HG02678 (cell line): Measurements from ENCODE around the gene NELL2.
"Not testable (repeated sequence)": the region's sequence is repeated elsewhere in the genome, so short reads cannot be mapped to it uniquely, and the experiment has no call there.

Source experiments
- ATAC-seq: cut with Tn5 transposase; IDR thresholded peaks from one replicate; pipeline ENCODE4 v1.9.1; 2021; ENCODE audit warnings: mild to moderate bottlenecking, moderate library complexity; ENCODE audit not compliant: unreplicated experiment

NELL2 gene

DNA sequence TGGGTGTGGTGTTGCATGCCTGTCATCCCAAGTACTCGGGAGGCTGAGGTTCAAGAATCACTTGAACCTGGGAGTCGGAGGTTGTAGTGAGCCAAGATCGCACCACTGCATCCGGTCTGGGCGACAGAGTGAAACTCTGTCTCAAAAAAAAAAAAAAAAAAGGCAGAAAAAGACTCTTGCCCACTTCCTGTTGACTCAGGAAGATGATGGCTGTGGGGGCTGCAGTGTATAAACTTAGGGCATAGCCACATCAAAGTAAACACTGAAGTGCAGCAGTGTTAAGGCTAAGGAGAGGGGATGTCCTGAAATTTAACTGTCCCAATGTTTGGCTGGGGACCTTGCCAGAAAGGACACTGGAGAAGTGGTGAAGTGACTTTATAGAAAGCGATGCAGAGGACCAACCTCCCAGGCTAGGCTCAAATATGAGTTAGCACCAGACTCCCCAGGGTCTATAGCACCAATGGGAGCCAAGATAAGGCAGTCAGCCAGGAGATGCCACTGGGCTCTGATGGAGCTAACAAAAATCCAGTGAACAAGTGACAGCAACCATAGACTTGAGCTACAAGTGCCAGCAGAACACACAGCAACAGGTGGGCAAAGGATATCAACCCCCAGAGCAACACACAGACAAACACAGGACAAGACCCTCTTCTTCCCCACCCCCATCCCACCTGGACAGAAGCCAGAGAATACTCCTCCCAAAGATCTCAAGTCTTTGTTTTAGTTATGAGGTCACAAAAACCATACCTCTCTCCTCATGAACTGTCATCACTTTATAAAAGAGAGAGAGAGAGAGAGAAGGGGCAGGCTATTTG lies 28.0 kb downstream of the NELL2 start:
- ATAC-seq: peak; percentile 79

DNA sequence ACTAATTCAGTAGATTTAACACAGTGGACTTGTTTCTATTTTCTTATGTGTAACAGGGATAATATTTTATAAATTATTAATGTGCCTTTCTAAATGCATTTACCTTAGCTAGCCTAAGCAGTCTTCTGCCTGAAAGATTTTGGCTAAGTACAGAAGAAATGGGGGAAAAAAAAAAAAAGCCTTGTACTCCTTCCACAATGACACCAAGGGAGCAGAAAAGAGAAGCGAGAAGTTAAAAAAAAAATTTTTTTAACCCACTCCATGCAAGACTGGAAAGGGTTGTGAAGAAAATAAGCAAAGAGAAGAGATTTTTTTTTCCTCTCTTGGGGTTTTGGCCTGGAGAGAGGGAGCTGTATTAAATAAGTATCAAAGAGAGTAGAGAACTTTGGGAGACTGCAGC lies 28.7 kb downstream of the NELL2 start:
- peak; percentile 15 for ATAC-seq

DNA sequence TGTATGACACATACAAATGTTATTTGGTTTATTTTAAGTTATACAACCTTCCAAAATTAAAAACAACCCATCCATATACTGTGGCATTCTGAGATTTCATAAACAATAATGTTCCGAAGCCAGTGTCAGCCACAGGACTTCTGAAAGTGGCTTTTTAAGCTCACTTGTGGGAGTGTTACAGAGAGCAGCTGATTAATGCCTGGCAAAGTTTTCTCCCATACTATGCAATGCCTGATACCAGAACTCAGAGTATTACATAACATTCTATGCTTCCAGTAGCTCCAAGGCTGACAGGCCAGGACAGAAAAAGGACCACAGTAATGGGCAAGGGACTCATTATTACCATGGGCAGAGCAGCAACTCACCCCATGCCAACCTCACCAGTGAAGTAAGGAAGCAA lies 29.3 kb downstream of the NELL2 start:
- ATAC-seq: no peak

DNA sequence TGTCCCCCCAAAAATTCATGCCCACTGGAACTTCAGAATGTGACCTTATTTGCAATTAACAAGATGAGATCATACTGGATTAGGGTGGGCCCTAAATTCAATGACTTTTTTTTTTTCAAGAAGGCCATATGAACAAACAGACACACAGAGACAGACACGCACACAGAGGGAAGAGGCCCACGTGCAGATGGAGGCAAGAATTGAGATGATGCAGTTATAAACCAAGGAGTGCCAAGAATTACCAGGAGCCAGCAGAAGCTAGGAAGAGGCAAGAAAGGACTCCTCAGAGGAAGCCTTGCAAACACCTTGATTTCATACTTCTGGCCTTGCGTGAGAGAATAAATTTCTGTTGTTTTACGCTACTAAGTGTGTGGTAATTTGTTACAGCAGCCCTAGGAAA lies 33.4 kb downstream of the NELL2 start:
- no peak for ATAC-seq

DNA sequence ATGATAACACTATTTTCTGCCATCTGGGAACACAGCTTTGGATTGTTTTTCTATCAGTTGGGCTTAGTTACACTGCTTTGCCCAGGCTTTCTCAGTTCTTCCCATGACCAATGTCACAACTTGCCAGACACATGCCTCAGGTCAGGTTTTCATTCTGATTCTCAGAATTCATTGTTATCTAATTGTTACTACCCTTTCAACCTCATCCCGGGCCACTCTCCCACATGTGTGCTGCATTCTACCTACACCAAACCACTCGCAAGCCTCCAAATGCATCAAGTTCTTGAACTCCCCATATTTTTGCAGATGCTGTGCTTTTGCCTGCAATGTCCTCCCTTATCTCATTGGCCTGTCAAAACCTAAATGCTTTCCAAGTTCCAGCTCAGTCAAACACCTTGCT lies 36.3 kb downstream of the NELL2 start:
- no peak for ATAC-seq

DNA sequence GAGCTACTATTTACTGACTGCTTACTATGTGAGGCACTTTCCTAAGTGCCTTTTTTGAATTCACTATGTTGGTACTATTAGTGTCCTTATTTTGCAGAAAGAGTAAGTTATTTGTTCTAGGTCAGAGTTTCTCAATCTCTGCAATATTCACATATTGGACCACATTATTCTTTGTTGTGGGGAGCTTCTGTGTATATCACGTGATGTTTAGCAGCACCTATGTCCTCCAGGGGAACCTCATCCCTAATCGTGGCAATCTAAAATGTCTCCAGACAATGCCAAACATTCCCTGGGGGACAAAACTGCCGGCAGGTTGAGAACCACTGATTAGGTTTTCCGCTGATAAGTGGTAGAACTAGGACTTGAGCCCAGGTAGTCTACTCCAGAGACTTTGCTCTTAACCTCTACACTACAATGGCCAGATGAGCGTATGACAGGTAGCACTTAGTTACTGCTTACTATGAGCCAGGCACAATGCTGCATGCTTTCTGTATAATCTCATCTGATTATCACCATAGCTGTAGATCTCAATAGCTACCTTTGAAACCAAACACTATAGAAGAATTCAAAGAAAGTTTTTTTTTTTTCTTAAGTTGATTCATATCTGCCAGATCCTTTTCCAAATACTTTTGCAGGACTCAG lies 38.9 kb downstream of the NELL2 start:
- no peak for ATAC-seq

DNA sequence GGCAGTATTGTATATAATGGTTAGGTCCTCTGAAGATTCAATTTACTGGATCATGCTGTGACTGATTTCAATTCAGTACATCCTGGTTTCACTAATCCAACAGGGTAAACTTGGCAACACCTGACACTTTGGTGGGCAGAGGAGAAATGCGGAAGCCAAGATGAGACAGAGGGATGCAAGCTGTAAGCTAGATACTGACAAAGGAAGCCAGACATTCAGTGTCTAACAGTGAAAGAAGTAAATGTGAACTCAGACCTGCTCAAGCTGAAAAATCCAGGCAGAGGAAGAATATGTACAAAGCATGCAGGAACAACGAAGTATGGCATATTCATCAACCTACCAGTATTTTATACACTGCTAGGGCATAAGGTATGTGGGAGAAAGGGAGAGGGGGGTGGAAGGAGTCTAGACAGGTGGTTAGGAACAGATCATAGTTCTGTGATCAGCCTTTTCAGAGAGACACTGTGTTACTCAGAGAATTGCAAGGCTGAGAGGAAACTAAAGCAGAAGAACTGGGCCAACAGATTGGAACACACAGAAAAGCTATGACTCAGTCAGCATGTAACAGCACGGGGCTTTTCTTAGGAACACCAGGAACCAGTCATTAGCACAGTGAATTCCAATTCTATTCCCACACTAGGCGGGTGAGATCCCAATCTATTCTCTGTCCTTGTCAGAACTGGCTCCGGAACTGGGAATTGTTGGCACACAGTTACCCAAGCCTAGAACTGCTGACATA lies 40.3 kb downstream of the NELL2 start:
- no peak for ATAC-seq

DNA sequence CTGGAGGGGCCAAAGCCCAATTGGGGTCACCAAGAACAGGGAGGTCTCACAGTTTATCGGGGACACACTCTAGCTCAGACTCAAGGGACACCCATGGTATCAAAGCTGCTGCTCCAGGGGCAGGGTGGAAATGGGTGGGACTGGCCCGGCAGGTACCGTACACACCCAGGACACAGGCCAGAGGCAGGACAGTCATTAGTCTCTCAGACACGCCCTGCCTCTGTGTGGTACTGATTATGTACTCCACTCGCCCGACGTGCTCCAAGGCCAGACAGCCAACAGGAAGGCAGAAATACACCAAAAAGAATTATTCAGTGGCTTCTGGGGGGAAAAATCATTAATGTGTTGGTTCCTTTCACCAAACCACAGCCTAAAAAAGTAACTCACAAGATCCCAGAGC lies 41.1 kb downstream of the NELL2 start:
- ATAC-seq: not testable (repeated sequence)

DNA sequence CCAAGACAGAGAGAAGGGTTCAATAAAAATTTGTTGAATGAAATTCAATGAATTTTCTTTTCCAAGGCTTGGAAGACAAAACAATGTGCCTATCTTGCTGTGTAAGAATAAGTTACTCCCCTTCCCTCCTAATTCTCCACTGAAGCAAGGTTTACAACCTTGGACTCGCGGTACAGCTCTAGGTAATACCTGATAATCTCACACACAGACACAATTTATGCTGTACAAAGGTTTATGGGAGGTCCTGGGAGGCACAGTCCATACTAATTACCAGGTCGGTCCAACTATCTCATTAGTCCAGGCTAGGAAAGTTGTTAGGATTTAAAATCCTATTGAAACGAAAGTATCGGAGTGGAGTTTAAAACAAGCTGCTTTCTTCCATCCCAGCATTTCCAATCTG lies 42.6 kb downstream of the NELL2 start:
- ATAC-seq: no peak

DNA sequence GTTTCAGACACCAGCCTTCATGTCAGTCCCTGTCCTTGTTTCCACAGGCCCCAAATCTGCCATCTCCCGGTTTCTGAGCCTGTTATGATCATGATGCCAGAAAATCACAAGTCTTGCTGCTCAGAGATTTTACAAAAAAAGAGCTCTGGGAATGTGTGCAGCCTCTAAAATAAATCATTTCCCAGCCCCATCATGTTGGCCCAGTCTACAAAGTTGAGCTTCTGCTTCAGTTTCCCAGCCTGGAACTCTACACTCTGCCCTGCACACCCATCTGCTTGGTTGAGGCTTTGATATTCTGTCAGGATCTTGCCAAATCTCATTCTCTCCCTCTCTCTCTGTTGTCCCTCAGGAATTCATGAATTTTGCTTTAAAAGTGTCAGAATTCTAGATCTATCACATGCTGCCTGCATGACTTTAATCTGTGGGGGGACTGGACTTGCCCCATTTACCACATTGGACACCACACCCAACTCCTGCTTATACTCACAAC lies 45.5 kb downstream of the NELL2 start:
- ATAC-seq: no peak

DNA sequence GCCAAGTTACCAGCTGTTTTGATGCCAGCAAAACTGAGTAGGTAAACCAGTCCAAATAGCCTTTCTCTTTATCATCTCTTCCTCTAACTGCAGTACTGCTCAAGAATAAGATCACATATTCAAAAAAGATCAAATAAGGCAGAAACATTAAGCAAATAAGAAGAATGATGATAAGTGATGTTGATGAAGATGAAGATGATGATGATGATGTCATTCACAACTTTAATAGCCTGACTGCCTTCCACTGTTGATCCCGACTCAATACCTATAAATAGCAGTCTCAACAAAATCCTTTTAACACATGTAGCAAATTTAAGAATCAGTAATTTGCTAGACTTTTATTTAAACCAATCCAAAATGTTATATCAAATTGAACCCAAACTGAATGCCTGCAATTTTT lies 47.1 kb downstream of the NELL2 start:
- no peak for ATAC-seq

DNA sequence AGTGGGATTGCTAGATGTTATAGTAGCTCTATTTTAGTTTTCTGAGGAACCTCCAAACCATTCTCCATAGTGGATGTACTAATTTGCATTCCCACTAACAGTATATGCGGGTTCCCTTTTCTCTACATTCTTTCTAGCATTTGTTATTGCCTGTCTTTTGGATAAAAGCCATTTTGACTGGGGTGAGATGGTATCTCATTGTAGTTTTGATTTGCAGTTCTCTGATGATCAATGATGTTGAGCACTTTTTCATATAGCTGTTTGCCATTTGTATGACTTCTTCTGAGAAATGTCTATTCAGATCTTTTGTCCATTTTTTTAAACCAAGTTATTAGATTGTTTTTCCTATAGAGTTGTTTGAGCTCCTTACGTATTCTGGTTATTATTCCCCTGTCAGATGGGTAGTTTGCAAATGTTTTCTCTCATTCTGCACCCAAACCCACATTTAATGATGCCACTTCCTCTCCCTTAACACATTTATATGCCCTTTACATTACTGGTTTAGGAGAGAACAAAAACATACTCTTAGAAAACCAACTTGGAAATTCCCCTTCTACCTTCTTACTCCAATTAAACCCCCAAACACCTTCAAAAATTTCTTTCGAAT lies 48.2 kb downstream of the NELL2 start:
- ATAC-seq: no peak

DNA sequence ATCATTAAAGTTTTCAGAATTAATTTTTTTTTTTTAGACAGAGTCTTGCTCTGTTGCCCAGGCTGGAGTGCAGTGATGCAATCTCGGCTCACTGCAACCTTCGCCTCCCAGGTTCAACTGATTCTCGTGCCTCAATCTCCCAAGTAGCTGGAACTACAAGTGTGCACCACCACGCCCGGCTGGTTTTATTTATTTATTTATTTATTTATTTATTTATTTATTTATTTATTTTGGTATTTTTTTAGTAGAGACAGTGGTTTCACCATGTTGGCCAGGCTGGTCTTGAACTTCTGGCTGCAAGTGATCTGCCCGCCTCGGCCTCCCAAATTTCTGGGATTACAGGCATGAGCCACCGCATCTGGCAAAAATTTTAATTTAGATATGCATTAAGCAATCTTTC lies 54.4 kb downstream of the NELL2 start:
- ATAC-seq: not testable (repeated sequence)

DNA sequence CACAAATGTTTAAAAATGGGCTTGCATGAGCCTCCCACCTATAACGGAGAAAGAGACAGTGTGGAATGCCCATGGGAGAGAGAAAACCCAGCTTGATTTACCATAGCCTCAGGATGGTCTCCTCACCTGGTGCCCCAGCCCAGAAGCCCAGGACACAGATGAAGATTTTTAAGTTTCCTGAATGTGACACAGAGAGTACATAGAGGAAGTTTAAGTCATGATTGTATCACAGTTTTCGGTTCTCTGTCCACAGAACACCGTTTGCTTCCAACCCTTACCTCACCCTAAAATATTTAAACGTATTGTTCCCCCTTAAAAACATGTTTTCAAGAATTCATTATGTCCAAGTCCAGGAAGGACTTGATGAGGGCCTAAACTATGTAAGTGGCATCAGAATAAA lies 56.2 kb downstream of the NELL2 start:
- no peak for ATAC-seq

DNA sequence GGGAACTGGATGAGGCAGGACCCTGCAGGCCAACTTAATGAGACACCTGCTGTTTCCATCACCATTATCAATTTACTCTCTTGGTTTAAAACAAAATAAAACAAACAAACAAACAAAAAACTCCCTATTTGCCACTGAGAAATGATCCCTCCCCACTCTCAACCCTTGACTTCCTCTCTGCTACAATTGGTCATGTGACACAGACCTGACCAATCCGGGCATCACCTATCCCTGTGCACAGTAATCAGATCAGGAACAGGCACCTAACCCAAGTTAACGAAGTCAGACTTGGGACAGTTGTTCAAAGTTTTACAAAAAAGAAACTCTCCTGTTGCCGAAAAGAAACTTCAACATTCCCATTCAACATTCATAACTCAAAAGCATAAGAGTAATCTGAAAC lies 58.4 kb downstream of the NELL2 start:
- no peak for ATAC-seq

DNA sequence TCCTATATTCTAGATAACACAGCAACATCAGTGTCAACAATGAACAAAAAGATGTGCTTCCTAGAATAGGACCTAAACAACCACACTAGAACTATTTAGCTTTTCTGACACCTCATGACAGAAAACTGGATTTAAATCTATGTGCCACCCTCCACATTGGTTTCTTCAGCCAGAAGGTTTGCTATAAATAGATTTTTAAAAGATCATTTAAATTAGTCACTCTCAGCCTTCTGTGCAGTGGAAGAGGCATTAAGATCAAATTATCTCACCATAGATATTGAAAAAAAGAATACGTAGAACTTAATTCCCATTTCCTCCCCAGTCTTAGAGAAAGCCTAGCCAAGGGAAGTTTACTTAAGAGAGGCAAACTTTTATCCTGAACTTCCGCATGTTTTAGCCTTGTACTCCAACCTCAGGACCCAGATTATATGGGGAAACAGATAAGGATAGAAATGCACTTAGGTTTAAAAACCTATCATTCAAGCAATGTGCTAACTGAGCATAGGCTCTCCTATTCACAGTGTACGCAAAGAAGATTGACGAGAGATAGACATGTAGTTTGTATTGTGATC lies 59.6 kb downstream of the NELL2 start:
- ATAC-seq: no peak

DNA sequence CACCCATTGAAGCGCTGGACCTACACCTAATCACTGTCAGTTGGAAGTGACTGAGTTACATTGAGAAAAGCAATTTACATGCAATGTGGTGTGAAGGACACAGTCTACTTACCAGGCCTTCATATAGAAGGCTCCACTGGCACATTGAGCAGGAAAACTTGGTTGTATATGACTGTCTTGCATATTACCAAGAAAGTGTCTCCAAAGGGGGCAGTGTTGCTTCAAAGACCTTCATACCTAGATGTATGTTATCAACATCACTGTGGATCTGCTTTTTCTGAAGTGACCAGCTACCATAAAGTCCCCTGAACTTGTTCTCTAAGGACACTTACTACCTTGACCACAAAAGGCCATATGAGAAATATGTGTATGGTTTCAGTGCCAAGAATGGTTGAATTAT lies 64.1 kb downstream of the NELL2 start:
- ATAC-seq: no peak

DNA sequence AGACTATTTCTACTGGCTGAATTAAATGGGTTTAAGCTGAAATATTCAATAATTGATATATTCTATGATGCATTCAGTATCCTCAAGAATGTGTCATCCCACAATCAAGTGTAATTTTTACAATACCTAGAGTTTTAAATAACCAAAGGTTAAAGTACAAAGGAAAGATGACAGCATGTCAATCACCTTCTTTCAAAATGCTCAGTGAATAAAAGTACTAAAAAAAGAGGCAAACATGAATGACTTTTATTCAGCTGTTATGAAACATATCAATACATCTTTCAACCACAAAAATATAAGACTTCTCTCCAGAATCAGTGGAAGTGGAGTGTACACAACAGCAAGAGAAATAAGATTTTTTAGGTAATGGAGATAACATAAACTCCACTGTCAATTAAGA lies 72.0 kb downstream of the NELL2 start:
- no peak for ATAC-seq

DNA sequence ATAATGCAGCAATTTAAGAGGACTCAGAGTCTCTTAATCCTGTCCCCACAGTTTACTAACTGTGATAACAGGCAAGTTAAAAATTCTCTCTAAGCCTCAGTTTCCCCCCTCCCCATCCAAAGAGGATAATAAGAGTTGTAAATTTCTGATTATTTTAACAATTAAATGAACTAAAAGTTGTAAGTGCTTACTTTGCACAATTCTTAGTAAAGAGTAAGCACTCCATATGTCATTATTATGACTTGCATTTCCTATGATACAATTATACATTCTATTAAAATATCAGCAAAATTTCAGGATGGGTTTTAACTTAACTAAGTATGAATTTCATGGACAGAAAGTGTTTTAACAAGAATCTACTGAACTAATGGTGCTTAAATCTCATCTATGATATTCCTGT lies 80.1 kb downstream of the NELL2 start:
- no peak for ATAC-seq

DNA sequence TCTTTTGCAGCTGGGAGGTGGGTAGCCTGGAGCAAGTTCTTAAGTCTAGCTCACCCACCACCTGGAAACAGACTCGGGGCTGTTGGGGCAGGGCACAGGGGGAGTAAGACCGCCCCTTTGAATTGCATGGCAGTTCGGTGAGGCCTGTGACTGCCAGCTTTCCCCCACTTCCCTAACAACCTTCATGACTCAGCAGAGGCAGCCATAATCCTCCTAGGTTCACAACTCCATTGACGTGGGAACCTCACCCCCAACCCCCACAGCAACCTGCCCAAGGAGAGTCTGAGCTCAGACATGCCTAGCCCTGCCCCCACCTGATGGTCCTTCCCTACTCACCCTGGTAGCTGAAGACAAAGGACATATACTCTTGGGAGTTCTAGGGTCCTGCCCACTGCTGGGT lies 87.4 kb downstream of the NELL2 start:
- ATAC-seq: no peak

DNA sequence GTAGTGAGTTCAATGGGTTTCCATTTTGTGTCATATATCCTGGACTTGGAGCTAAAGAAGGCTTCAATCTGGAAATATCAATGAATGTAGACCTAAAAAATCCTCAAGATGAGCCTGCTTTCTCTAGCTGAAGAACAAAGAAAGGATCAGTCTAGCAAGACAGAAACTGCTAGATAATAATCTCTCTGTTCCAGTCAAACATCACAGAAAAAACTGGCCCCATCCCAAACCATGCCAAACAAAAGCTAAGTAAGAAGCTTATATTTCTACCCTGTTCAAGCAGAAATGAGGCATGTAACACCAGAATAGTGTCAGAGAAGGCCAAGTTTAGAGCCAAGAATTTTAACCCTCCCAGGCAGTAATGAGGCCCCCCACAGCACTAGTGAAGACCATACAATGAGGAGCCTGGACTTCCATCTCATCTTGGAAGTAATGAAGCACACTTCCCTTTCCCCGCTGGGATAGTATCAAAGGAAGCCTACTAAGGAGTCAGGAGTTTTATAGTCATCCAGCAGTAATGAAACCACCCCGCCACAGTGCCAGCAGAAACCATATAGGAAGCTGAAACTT lies 95.8 kb downstream of the NELL2 start:
- ATAC-seq: no peak
